ENCODE data around the gene DNAJC1.

Gene DNAJC1

DNA sequence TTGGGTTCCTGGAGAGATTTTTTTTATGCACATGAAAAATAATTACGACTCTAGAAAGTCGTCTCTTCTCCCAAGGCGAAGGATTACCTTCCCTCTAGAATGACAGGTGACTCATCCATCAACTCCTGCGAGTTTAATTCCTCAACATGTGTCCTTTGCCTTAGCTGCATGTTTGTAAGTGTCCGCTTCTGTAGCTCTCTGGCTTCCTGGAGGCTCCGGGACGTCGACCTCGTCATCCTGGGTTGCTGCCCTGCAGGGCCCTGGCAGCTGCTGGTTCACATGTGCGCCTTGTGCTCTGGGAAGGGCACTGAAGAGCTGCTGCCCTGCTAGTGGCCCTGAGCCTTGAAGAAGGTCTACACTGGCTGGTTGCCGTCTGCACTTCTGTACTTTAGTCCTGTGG lies 259.3 kb downstream of the DNAJC1 start:
- TF ChIP-seq, protein P1, sequence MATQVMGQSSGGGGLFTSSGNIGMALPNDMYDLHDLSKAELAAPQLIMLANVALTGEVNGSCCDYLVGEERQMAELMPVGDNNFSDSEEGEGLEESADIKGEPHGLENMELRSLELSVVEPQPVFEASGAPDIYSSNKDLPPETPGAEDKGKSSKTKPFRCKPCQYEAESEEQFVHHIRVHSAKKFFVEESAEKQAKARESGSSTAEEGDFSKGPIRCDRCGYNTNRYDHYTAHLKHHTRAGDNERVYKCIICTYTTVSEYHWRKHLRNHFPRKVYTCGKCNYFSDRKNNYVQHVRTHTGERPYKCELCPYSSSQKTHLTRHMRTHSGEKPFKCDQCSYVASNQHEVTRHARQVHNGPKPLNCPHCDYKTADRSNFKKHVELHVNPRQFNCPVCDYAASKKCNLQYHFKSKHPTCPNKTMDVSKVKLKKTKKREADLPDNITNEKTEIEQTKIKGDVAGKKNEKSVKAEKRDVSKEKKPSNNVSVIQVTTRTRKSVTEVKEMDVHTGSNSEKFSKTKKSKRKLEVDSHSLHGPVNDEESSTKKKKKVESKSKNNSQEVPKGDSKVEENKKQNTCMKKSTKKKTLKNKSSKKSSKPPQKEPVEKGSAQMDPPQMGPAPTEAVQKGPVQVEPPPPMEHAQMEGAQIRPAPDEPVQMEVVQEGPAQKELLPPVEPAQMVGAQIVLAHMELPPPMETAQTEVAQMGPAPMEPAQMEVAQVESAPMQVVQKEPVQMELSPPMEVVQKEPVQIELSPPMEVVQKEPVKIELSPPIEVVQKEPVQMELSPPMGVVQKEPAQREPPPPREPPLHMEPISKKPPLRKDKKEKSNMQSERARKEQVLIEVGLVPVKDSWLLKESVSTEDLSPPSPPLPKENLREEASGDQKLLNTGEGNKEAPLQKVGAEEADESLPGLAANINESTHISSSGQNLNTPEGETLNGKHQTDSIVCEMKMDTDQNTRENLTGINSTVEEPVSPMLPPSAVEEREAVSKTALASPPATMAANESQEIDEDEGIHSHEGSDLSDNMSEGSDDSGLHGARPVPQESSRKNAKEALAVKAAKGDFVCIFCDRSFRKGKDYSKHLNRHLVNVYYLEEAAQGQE (IDR thresholded peaks at IDR 0.05; ENCODE audit: insufficient read depth in 1 of 2, low read depth in 2 of 2, low read length in 2 of 2) = no peak
- TF ChIP-seq SIN3A (IDR thresholded peaks at IDR 0.05; ENCODE audit: borderline replicate concordance, insufficient read depth, low read length) = no peak
- no peak for TF ChIP-seq FOXP2 (optimal IDR thresholded peaks at IDR 0.05; ENCODE audit: borderline replicate concordance, extremely low read depth, extremely low read length, insufficient read depth)
- no peak for TF ChIP-seq TAF1 (IDR thresholded peaks at IDR 0.05; ENCODE audit: borderline replicate concordance, insufficient read depth, low read length)
- no peak for TF ChIP-seq POLR2AphosphoS5 (IDR thresholded peaks at IDR 0.05; ENCODE audit: low read depth, low read length)

DNA sequence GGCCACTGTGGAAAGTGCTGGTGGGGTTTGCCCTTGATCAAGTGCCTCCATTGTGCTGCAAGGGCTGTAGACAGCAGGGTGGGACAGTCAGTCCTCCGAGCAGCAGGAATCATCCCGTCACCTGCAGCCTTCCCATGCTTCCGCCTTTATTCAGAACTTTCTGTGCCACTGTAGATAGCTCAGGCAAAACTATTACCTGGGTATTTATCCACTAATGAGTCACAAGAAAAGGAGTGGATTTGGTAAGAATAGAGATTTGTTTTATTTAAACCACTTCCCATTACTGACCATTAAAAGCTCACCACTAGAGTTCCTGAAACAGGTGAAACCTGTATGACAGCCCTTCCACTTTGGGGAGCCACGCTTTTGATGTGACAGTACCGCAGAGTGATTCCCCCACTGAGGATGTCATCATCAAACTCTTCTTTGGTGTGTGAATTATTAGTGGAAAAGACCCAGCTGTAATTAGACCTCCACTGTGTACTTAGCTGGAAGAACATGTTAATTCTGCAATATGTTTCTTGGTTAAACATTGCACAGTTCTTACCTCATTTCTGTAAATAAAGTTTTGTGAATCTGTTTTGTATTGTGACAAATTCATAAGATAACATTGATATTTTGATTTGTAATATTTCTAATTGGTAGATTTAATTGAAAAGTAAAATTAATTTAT lies 260.7 kb downstream of the DNAJC1 start:
- no peak for TF ChIP-seq POLR2AphosphoS5 (IDR thresholded peaks at IDR 0.05; ENCODE audit: low read depth, low read length)
- no peak for TF ChIP-seq TAF1 (IDR thresholded peaks at IDR 0.05; ENCODE audit: borderline replicate concordance, insufficient read depth, low read length)
- no peak for TF ChIP-seq FOXP2 (optimal IDR thresholded peaks at IDR 0.05; ENCODE audit: borderline replicate concordance, extremely low read depth, extremely low read length, insufficient read depth)
- TF ChIP-seq, protein P1 (IDR thresholded peaks at IDR 0.05; ENCODE audit: insufficient read depth in 1 of 2, low read depth in 2 of 2, low read length in 2 of 2) = no peak
- no peak for TF ChIP-seq SIN3A (IDR thresholded peaks at IDR 0.05; ENCODE audit: borderline replicate concordance, insufficient read depth, low read length)

DNA sequence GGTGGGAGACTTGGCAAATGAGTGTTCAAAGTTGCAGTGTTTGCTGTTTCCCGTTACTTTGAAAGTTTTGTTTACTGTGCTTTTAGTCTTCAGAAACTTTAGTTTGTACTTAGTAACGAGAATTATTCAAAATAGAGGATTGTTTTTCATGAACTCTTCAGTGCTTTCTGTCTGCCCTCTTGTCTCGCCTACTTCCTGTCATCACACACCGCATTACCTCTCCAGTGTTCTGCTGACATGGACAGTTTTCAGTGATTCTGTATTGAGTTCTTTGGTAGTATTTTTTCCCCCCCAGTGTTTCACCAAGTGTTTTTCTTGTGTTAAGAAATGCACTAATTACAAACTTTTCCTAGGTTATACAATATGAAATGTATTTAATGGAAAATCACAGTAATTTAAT lies 262.5 kb downstream of the DNAJC1 start:
- TF ChIP-seq POLR2AphosphoS5 (IDR thresholded peaks at IDR 0.05; ENCODE audit: low read depth, low read length) (no peak), SIN3A (IDR thresholded peaks at IDR 0.05; ENCODE audit: borderline replicate concordance, insufficient read depth, low read length) (no peak)

DNA sequence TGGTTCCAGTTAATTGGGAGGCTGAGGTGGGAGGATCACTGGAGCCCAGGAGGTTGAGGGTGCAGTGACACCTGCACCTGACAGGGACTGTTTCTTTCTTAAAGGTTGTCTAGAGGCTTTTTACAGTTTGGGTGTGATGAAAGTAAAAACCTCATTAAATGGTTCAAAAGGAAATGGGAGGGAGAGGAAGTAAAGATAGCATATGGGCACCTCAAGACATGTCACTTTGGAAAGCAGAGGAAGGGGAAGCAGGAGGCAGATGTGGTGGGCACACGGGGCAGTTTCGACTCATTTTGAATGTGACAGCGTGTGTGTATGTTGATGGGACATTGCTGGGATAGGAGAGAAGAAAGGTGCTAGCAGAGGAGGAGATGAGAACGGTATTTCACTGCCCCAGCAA lies 266.4 kb downstream of the DNAJC1 start:
- no peak for TF ChIP-seq SIN3A (IDR thresholded peaks at IDR 0.05; ENCODE audit: borderline replicate concordance, insufficient read depth, low read length)
- TF ChIP-seq POLR2AphosphoS5 (IDR thresholded peaks at IDR 0.05; ENCODE audit: low read depth, low read length) = no peak
- TF ChIP-seq FOXP2 (optimal IDR thresholded peaks at IDR 0.05; ENCODE audit: borderline replicate concordance, extremely low read depth, extremely low read length, insufficient read depth) = no peak
- TF ChIP-seq TAF1 (IDR thresholded peaks at IDR 0.05; ENCODE audit: borderline replicate concordance, insufficient read depth, low read length) = no peak
- TF ChIP-seq, protein P1 (IDR thresholded peaks at IDR 0.05; ENCODE audit: insufficient read depth in 1 of 2, low read depth in 2 of 2, low read length in 2 of 2) = no peak

DNA sequence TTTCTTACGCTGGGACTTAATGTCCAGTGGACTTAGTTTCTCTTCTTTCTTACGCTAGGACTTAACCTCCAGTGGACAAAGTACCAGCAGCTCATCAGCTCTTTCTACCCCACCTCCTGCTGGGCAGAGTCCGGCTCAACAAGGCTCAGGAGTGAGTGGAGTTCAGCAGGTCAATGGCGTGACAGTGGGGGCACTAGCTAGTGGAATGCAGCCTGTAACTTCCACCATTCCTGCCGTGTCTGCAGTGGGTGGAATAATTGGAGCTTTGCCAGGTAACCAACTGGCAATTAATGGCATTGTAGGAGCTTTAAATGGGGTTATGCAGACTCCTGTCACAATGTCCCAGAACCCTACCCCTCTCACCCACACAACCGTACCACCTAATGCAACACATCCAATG lies 269.8 kb downstream of the DNAJC1 start:
- TF ChIP-seq FOXP2 (optimal IDR thresholded peaks at IDR 0.05; ENCODE audit: borderline replicate concordance, extremely low read depth, extremely low read length, insufficient read depth) (no peak), SIN3A (IDR thresholded peaks at IDR 0.05; ENCODE audit: borderline replicate concordance, insufficient read depth, low read length) (no peak), TAF1 (IDR thresholded peaks at IDR 0.05; ENCODE audit: borderline replicate concordance, insufficient read depth, low read length) (no peak), POLR2AphosphoS5 (IDR thresholded peaks at IDR 0.05; ENCODE audit: low read depth, low read length) (no peak)
- TF ChIP-seq, protein P1 (IDR thresholded peaks at IDR 0.05; ENCODE audit: insufficient read depth in 1 of 2, low read depth in 2 of 2, low read length in 2 of 2) = no peak

Data from PFSK-1 (cell line).